Suprapubic skin (tissue), 4 donors: ENCODE data around the gene DPY19L3. TPM values are rescaled to one million over a fixed set of nuclear protein-coding genes. Genes with fewer than 3 reads are reported as not detected.

Source experiments
- DNase-seq, 2 donors: peaks; one replicate each; pipeline ENCODE4 v3.0.0-alpha.2; 2019; ENCODE audit warnings: low spot score in 2 of 2
- H3K27ac ChIP-seq: fragments of 200-600 bp; sonication (generic); one replicate; pipeline ENCODE4 v1.5.1; 2019
- H3K27me3 ChIP-seq: fragments of 200-600 bp; sonication (generic); one replicate; pipeline ENCODE4 v1.5.1; 2019
- H3K36me3 ChIP-seq: fragments of 200-600 bp; sonication (generic); one replicate; pipeline ENCODE4 v1.5.1; 2019
- H3K4me1 ChIP-seq: fragments of 200-600 bp; sonication (generic); one replicate; pipeline ENCODE4 v1.5.1; 2019
- H3K4me3 ChIP-seq: fragments of 200-600 bp; sonication (generic); one replicate; pipeline ENCODE4 v1.5.1; 2019; ENCODE audit warnings: mild to moderate bottlenecking
- H3K9me3 ChIP-seq: fragments of 200-600 bp; sonication (generic); one replicate; pipeline ENCODE4 v1.5.1; 2019
- CTCF ChIP-seq, 2 donors: fragments of 200-600 bp in 1 of 2; fragments of 450-650 bp in 1 of 2; sonication (generic) in 1 of 2; IDR thresholded peaks; one replicate each; pipeline ENCODE4 v1.5.1; 2016 to 2019; ENCODE audit warnings: antibody characterized with exemption in 2 of 2, mild to moderate bottlenecking in 1 of 2, moderate library complexity in 1 of 2
- EP300 ChIP-seq: sonication (generic); formaldehyde crosslinking; IDR thresholded peaks from one replicate; pipeline ENCODE4 v1.6.1; 2017; ENCODE audit warnings: antibody characterized with exemption
- POLR2A ChIP-seq, 2 donors: fragments of 450-650 bp; IDR thresholded peaks; one replicate each; pipeline ENCODE4 v1.6.1; 2017; ENCODE audit warnings: antibody characterized with exemption in 2 of 2, mild to moderate bottlenecking in 2 of 2, moderate library complexity in 2 of 2
- POLR2AphosphoS5 ChIP-seq, 3 donors: sonication (generic); formaldehyde crosslinking; IDR thresholded peaks; one replicate each; pipeline ENCODE4 v1.6.1; 2017; ENCODE audit warnings: antibody characterized with exemption in 3 of 3
- WGBS: methylation state at CpG from one replicate; pipeline ENCODE4 v1.1.5; 2018; 5-methylcytosine and 5-hydroxymethylcytosine counted together
- total RNA-seq, 4 donors: library from RNA; depleted of rRNA; stranded (reverse); fragments of >200 nt; gene quantifications; one replicate each; pipeline ENCODE4 v1.1.0, GENCODE V29; 2016

Gene DPY19L3
- total RNA-seq, 4 donors from 2014 or later = 10.1 to 32.0 (median 15.2) TPM

GRCh38 chr19:32380269-32380668 lies 25.3 kb upstream of the DPY19L3 start:
- 91% methylated on average over 3 of the region's 3 CpGs for WGBS
- Histone ChIP-seq H3K27me3 (no peaks in the 10 kb centered on the region), H3K4me1 (no peaks in the 10 kb centered on the region), H3K4me3 (no peak overlapping the region), H3K36me3 (peaks cover 48% of the 10 kb centered on the region), H3K27ac (no peak overlapping the region), H3K9me3 (no peaks in the 10 kb centered on the region)
- DNase-seq = no peak
- no peak for TF ChIP-seq CTCF (IDR thresholded peaks at IDR 0.05)
- no peak for TF ChIP-seq POLR2A (IDR thresholded peaks at IDR 0.05)
- TF ChIP-seq EP300 = no peak
- no peak for TF ChIP-seq POLR2AphosphoS5 (IDR thresholded peaks at IDR 0.05)

GRCh38 chr19:32387701-32388392 lies 17.7 kb upstream of the DPY19L3 start:
- no peak for TF ChIP-seq POLR2A (IDR thresholded peaks at IDR 0.05)
- peaks cover 23% of the 10 kb centered on the region for H3K36me3 ChIP-seq
- H3K4me1 ChIP-seq = no peaks in the 10 kb centered on the region
- no peaks in the 10 kb centered on the region for H3K27me3 ChIP-seq
- H3K27ac ChIP-seq = no peak overlapping the region
- no peaks in the 10 kb centered on the region for H3K9me3 ChIP-seq
- no peak for DNase-seq
- H3K4me3 ChIP-seq = no peak overlapping the region
- 61% methylated on average over 7 of the region's 7 CpGs for WGBS

- H3K36me3 ChIP-seq = peaks cover 18% of the 10 kb centered on the region
- no peak for TF ChIP-seq EP300
- TF ChIP-seq CTCF (IDR thresholded peaks at IDR 0.05) = no peak
- TF ChIP-seq POLR2A (IDR thresholded peaks at IDR 0.05) = no peak
- TF ChIP-seq POLR2AphosphoS5 (IDR thresholded peaks at IDR 0.05) = no peak
- H3K4me1 ChIP-seq = no peaks in the 10 kb centered on the region
- H3K27ac ChIP-seq = no peak overlapping the region
- DNase-seq = no peak
- no peaks in the 10 kb centered on the region for H3K27me3 ChIP-seq
- 78% methylated on average over 3 of the region's 3 CpGs for WGBS
- H3K4me3 ChIP-seq = no peak overlapping the region
- H3K9me3 ChIP-seq = no peaks in the 10 kb centered on the region
Measured at GRCh38 chr19:32388393-32388855, 17.1 kb upstream of the DPY19L3 start.

GRCh38 chr19:32392901-32393300 lies 12.7 kb upstream of the DPY19L3 start:
- Histone ChIP-seq H3K36me3 (peaks cover 6% of the 10 kb centered on the region), H3K4me3 (no peak overlapping the region), H3K4me1 (no peaks in the 10 kb centered on the region), H3K27me3 (no peaks in the 10 kb centered on the region), H3K27ac (no peak overlapping the region), H3K9me3 (no peaks in the 10 kb centered on the region)
- 93% methylated on average over 3 of the region's 3 CpGs for WGBS
- no peak for TF ChIP-seq CTCF (IDR thresholded peaks at IDR 0.05)
- TF ChIP-seq EP300 = no peak
- no peak for TF ChIP-seq POLR2A (IDR thresholded peaks at IDR 0.05)
- no peak for TF ChIP-seq POLR2AphosphoS5 (IDR thresholded peaks at IDR 0.05)
- DNase-seq = no peak

GRCh38 chr19:32396046-32396652 lies 9.4 kb upstream of the DPY19L3 start:
- TF ChIP-seq CTCF (IDR thresholded peaks at IDR 0.05) (no peak), POLR2AphosphoS5 (IDR thresholded peaks at IDR 0.05) (no peak), EP300 (no peak), POLR2A (IDR thresholded peaks at IDR 0.05) (no peak)
- Histone ChIP-seq H3K9me3 (no peaks in the 10 kb centered on the region), H3K4me1 (no peaks in the 10 kb centered on the region), H3K36me3 (no peaks in the 10 kb centered on the region), H3K27me3 (no peaks in the 10 kb centered on the region), H3K4me3 (no peak overlapping the region), H3K27ac (no peak overlapping the region)
- DNase-seq = no peak
- 73% methylated on average over 6 of the region's 6 CpGs for WGBS
